ENCODE results near the gene CRTAC1. TPM values are rescaled to one million over a fixed set of nuclear protein-coding genes. Genes with fewer than 3 reads are reported as not detected.

CRTAC1 gene
- total and polyA plus RNA-seq, 9 of the 15 experiments (the other 6 are each of a cell fraction or from before 2014, with no cell fraction given), result not detected

DNA sequence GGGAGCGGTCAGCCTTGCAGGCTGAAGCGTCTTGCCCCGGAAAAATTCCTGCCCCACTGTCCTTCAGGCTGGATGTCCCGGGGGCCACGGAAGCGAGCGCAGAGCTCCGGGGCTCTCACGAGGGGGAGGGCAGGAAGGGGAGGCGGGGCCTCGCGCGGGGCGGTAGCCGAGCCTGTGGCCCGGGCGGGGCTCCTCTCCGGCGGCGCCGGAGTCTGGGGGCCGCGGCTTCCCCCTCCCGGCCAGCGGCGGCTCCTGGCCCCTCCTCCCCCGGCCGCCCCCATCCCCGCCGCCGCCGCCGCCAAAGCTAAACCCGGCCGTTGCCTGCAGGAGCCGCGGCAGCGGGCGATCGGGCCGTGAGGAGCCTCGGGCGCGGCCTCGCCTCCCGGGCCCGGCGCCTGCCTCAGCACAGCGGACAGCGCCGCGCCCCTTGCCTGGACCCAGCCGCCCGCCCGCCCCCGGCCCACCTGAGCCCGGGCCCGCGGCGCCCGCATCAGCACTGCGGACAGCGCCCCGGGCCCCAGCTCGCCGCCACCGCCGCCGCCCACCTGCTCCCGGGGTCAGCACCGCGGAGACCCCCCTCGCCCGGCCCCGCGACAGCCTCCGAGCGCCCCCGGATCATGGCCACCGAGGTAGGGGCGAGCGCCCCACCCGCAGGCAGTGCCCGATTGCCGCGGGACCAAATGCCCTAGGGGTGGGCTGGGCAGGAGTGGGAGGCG lies 180.6 kb downstream of the CRTAC1 start, which contains the start of gene GOLGA7B:
TSS of gene GOLGA7B (plus strand) at position 157 of the 716 bp plus-strand sequence. CDS start at position 618, 461 bp downstream.
- Histone ChIP-seq H3K36me3 (ENCODE audit: control insufficient read depth, insufficient read depth, low read length) (no peaks in the 10 kb centered on the region), H3K4me1 (replicated peaks in 1 of 2; ENCODE audit: control insufficient read depth in 2 of 2, insufficient read depth in 2 of 2, low read length in 2 of 2) (peaks cover 0 to 9% of the 10 kb centered on the region in 2 experiments; a peak in 2 of 5 replicates), H3K79me2 (ENCODE audit: control insufficient read depth, insufficient read depth, low read length) (no peaks in the 10 kb centered on the region), H3K9me3 (replicated peaks; ENCODE audit: control insufficient read depth, insufficient read depth, low read depth, low read length) (no peaks in the 10 kb centered on the region), H3K9me1 (ENCODE audit: control insufficient read depth, insufficient read depth, low read length) (no peaks in the 10 kb centered on the region), H3K27ac (ENCODE audit: extremely low read depth, low read depth, low read length) (no peak within 1 kb of the TSS), H3K4me2 (ENCODE audit: insufficient read depth, low read length) (peak within 1 kb of the TSS; percentile 52), H4K20me1 (replicated peaks; ENCODE audit: control insufficient read depth, insufficient read depth, low read length) (no peaks in the 10 kb centered on the region; the same call in 1 of the 2 replicates), H3K4me3 (peak within 1 kb of the TSS; percentile 45), H3K27me3 (ENCODE audit: control insufficient read depth in 2 of 2, insufficient read depth in 2 of 2, low read length in 2 of 2) (peaks cover 0 to 13% of the 10 kb centered on the region in 2 experiments; a peak in 2 of 5 replicates), H2AFZ (ENCODE audit: low read depth, low read length) (0 out of 2 replicates have a peak within 1 kb of the TSS, but pooled peaks have one; percentile 59), H3K9ac (ENCODE audit: insufficient read depth in 1 of 2, low read depth in 2 of 2, low read length in 2 of 2) (peak within 1 kb of the TSS in 1 of 2 experiments; percentile 87; a peak in 2 of 4 replicates)
- WGBS (ENCODE audit: insufficient coverage, low coverage, missing lambda C conversion rate), result 8% methylated on average over 5 of the region's 87 CpGs
- DNase-seq (ENCODE audit: extremely low read depth in 1 of 4, low spot score in 3 of 4) (peak; percentile 42 to 86 (median 79)), FAIRE-seq (no peak), ATAC-seq (peak; percentile 95)
- in situ Hi-C loops (cut with MboI), result loop anchor here (25.0 kb wide), 1 partner anchor 88 kb away; the partner anchor contains the start of gene SFRP5
- POLR2A ChIA-PET, result interaction anchor here (0.6 to 0.8 kb wide), 4 partner anchors 9 to 136 kb away, joined by 3 read pairs; no protein-coding TSS in a partner anchor
- no TSS peak for BruUV-seq (replicated peaks)
- intact Hi-C loops (cut with micrococcal nuclease), result loop anchor here (5.0 kb wide), 1 partner anchor 58 kb away; no protein-coding TSS in a partner anchor
- CTCF ChIA-PET (ENCODE audit: low intra/inter-chr PET ratio), result no interaction called here
- TF ChIP-seq SIN3A (IDR thresholded peaks at IDR 0.05; ENCODE audit: borderline replicate concordance in 2 of 2, control insufficient read depth in 1 of 2, low read depth in 2 of 2, low read length in 2 of 2) (peak in 1 of 2 experiments; percentile 87; a peak in 1 of 4 replicates), REST (IDR thresholded peaks at IDR 0.05; ENCODE audit: borderline replicate concordance) (peak; percentile 92), REST (CRISPR knock-in tag; IDR thresholded peaks at IDR 0.05; ENCODE audit: low read depth) (peak; percentile 81), ZBTB7A (IDR thresholded peaks at IDR 0.05; ENCODE audit: borderline replicate concordance, control insufficient read depth, low read depth, low read length) (peak; percentile 95), ZFPM2 (CRISPR knock-in tag; IDR thresholded peaks at IDR 0.05) (no peak)
- TF ChIP-seq, protein P1, sequence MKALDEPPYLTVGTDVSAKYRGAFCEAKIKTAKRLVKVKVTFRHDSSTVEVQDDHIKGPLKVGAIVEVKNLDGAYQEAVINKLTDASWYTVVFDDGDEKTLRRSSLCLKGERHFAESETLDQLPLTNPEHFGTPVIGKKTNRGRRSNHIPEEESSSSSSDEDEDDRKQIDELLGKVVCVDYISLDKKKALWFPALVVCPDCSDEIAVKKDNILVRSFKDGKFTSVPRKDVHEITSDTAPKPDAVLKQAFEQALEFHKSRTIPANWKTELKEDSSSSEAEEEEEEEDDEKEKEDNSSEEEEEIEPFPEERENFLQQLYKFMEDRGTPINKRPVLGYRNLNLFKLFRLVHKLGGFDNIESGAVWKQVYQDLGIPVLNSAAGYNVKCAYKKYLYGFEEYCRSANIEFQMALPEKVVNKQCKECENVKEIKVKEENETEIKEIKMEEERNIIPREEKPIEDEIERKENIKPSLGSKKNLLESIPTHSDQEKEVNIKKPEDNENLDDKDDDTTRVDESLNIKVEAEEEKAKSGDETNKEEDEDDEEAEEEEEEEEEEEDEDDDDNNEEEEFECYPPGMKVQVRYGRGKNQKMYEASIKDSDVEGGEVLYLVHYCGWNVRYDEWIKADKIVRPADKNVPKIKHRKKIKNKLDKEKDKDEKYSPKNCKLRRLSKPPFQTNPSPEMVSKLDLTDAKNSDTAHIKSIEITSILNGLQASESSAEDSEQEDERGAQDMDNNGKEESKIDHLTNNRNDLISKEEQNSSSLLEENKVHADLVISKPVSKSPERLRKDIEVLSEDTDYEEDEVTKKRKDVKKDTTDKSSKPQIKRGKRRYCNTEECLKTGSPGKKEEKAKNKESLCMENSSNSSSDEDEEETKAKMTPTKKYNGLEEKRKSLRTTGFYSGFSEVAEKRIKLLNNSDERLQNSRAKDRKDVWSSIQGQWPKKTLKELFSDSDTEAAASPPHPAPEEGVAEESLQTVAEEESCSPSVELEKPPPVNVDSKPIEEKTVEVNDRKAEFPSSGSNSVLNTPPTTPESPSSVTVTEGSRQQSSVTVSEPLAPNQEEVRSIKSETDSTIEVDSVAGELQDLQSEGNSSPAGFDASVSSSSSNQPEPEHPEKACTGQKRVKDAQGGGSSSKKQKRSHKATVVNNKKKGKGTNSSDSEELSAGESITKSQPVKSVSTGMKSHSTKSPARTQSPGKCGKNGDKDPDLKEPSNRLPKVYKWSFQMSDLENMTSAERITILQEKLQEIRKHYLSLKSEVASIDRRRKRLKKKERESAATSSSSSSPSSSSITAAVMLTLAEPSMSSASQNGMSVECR (CRISPR knock-in tag; IDR thresholded peaks at IDR 0.05), result 0 out of 2 replicates have a peak, but pooled peaks have one; percentile 32
